Heart left ventricle (tissue), 16 donors: ENCODE data around the gene RGSL1. TPM values are rescaled to one million over a fixed set of nuclear protein-coding genes. Genes with fewer than 3 reads are reported as not detected.

Experiments used
- ATAC-seq, 4 donors: fragments of 200-7000 bp; cut with Tn5 transposase; one replicate each; pipeline ENCODE4 v1.9.1; 2020 to 2022; ENCODE audit warnings: moderate library complexity in 4 of 4, mild to moderate bottlenecking in 3 of 4, moderate number of reproducible peaks in 1 of 4
- DNase-seq, 5 donors: peaks; one replicate each; pipeline ENCODE4 v3.0.0-alpha.2; 2020
- H3K27ac ChIP-seq, 12 donors: fragments of 200-600 bp; sonication (generic) in 4 of 12; one replicate each; pipeline versions ENCODE4 v1.5.0 to v1.8.0; 2016 to 2022; ENCODE audit warnings: mild to moderate bottlenecking in 2 of 12
- H3K27me3 ChIP-seq, 9 donors: fragments of 200-600 bp; sonication (generic) in 2 of 9; one replicate each; pipeline versions ENCODE4 v1.5.1 to v1.8.0; 2016 to 2022; ENCODE audit warnings: mild to moderate bottlenecking in 3 of 9
- H3K36me3 ChIP-seq, 9 donors: fragments of 200-600 bp; sonication (generic) in 2 of 9; one replicate each; pipeline versions ENCODE4 v1.5.0 to v1.8.0; 2018 to 2022; ENCODE audit warnings: mild to moderate bottlenecking in 2 of 9
- H3K4me1 ChIP-seq, 12 donors: fragments of 200-600 bp; sonication (generic) in 4 of 12; one replicate each; pipeline versions ENCODE4 v1.5.0 to v1.8.0; 2016 to 2022; ENCODE audit warnings: mild to moderate bottlenecking in 3 of 12
- H3K4me3 ChIP-seq, 12 donors: fragments of 200-600 bp; sonication (generic) in 4 of 12; one replicate each; pipeline versions ENCODE4 v1.5.0 to v1.8.0; 2017 to 2022; ENCODE audit warnings: mild to moderate bottlenecking in 9 of 12, moderate library complexity in 4 of 12
- H3K9me3 ChIP-seq, 12 donors: fragments of 200-600 bp; sonication (generic) in 4 of 12; one replicate each; pipeline versions ENCODE4 v1.5.0 to v1.8.0; 2016 to 2022; ENCODE audit warnings: mild to moderate bottlenecking in 1 of 12
- POLR2A ChIP-seq, 2 donors: fragments of 450-650 bp; IDR thresholded peaks; one replicate each; pipeline ENCODE4 v1.6.1; 2017; ENCODE audit warnings: antibody characterized with exemption in 2 of 2, mild to moderate bottlenecking in 2 of 2, moderate library complexity in 2 of 2
- WGBS, 4 donors: extraction: QIAGEN DNeasy Blood & Tissue Kit in 2 of 4; methylation state at CpG; one replicate each; pipeline versions ENCODE4 v1.1.5 to v1.1.7; 2013 to 2018; 5-methylcytosine and 5-hydroxymethylcytosine counted together
- intact Hi-C, 10 donors: fragments of 100-400 bp; cut with DNase I; formaldehyde crosslinking; loops; one replicate each; pipeline versions ENCODE4 v1.11.1 to v1.14.2; 2022
- polyA plus RNA-seq, 2 donors: library from polyadenylated mRNA; stranded (reverse); fragments of 200-250 nt; gene quantifications; one replicate each; pipeline ENCODE4 v1.2.3, GENCODE V29; 2013
- total RNA-seq, 9 donors: library from RNA; depleted of rRNA in 2 of 9; stranded (reverse); fragments of >200 nt in 2 of 9; fragmentation: NEBNext Ultra II Directional in 3 of 9; extraction: Animal tissue kit (Norgen Biotek cat#: 25700) in 3 of 9; gene quantifications; one replicate each; pipeline versions ENCODE4 v1.1.0 to v1.2.4, GENCODE V29; 2016 to 2023
- TF ChIP-seq, protein P1 (sequence below), 12 donors: fragments of 200-600 bp; sonication (generic) in 4 of 12; IDR thresholded peaks; one replicate each; pipeline versions ENCODE4 v1.5.0 to v1.8.0; 2018 to 2022; ENCODE audit warnings: antibody characterized with exemption in 12 of 12, mild to moderate bottlenecking in 5 of 12
- donor health status: ischemic (EF 13 %, LVEDD 7.1; RV severe dilation, severe dysfunction).
- donor health status: healthy with polysubstance abuse.
- donor health status: DM: no; HTN: yes; CAD: no.
- donor health status: DM: no; HTN: no; CAD: no.
- donor health status: ischemic (EF 25% LVEDD 6.9; RV normal size, moderate dysfunction).
- donor health status: ischemic (EF 25% LVEDD 5.7; RV mildly dilated, moderate dysfunction).
- donor health status: healthy.
- donor health status: DM: yes; HTN: yes; CAD: no.
- donor health status: ischemic (EF 35%, LVEDD 5.7; RV mildly dilated, moderate dysfunction).
- donor health status: nonischemic (EF 11% LVEDD 7.7; RV severe dilation, severe dysfunction).
- donor health status: DM: yes; HTN: yes; CAD: no.
- donor health status: PGD.
- donor health status: ischemic (EF 29% LVEDD 5.4; RV normal size, mild dysfunction).
- donor health status: nonischemic (EF 23%, LVEDD 6.1; RV moderate dilation, normal function).

Gene RGSL1
- total and polyA plus RNA-seq, 11 donors, result not detected

GRCh38 chr1:182406012-182406411 lies 43.9 kb upstream of the RGSL1 start:
- no peak overlapping the region for H3K4me3 ChIP-seq
- DNase-seq (no peak), ATAC-seq (no peak)
- intact Hi-C loops, result no loop called here
- no peak overlapping the region for H3K27ac ChIP-seq
- peaks cover 0 to 10% (median 2%) of the 10 kb centered on the region in 12 donors for H3K4me1 ChIP-seq
- no peak for TF ChIP-seq POLR2A (IDR thresholded peaks at IDR 0.05)
- TF ChIP-seq, protein P1, sequence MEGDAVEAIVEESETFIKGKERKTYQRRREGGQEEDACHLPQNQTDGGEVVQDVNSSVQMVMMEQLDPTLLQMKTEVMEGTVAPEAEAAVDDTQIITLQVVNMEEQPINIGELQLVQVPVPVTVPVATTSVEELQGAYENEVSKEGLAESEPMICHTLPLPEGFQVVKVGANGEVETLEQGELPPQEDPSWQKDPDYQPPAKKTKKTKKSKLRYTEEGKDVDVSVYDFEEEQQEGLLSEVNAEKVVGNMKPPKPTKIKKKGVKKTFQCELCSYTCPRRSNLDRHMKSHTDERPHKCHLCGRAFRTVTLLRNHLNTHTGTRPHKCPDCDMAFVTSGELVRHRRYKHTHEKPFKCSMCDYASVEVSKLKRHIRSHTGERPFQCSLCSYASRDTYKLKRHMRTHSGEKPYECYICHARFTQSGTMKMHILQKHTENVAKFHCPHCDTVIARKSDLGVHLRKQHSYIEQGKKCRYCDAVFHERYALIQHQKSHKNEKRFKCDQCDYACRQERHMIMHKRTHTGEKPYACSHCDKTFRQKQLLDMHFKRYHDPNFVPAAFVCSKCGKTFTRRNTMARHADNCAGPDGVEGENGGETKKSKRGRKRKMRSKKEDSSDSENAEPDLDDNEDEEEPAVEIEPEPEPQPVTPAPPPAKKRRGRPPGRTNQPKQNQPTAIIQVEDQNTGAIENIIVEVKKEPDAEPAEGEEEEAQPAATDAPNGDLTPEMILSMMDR (IDR thresholded peaks at IDR 0.05), result no peak
- 65 to 89% (median 77%) methylated on average over 1 of the region's 1 CpG for WGBS, 4 donors
- H3K36me3 ChIP-seq, result no peaks in the 10 kb centered on the region
- peaks cover 0 to 16% (median 0%) of the 10 kb centered on the region in 9 donors for H3K27me3 ChIP-seq
- peaks cover 0 to 13% (median 0%) of the 10 kb centered on the region in 12 donors for H3K9me3 ChIP-seq

- Histone ChIP-seq H3K36me3 (no peaks in the 10 kb centered on the region), H3K4me1 (peaks cover 0 to 10% (median 3%) of the 10 kb centered on the region in 12 donors), H3K4me3 (no peak overlapping the region), H3K27me3 (peaks cover 0 to 16% (median 0%) of the 10 kb centered on the region in 9 donors), H3K9me3 (peaks cover 0 to 13% (median 0%) of the 10 kb centered on the region in 12 donors), H3K27ac (no peak overlapping the region)
- 47 to 72% (median 56%) methylated on average over 3 of the region's 3 CpGs for WGBS, 4 donors
- no peak for ATAC-seq
- no peak for DNase-seq
- TF ChIP-seq POLR2A (IDR thresholded peaks at IDR 0.05), result no peak
- TF ChIP-seq, protein P1 (IDR thresholded peaks at IDR 0.05), result no peak
- intact Hi-C loops, result no loop called here
These were observed 42.2 kb upstream of the RGSL1 start for GRCh38 chr1:182407724-182408123.

DNA sequence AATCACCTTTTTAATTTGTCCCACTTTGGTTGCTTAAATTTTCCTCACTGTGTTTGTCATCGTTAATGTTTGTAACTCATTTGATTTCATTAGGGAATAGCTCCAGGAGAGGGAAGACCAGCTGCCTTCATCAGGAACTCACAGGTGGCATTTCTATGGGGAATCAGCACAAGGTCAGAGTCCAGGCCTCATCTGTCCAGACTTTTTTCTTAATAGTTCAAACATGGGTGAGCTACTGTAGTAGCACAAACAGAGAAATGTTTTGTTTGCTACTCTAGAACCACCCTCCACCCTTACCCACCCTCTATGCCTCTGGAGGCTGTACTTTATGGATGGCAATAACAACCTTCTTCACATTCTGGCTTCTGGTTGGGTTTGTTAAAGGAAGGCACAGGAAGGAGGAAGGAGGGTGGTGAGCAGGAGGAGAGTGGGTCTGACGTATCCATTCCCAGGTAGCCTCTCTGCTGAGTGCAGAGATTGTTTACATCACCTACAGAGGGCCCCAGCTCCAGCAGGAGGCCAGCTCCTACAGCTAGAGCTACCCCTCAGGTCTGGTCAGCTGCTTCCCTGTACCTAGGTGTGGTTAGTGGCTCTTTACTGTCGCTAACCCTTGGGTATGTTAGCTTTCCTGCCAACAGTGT lies 41.4 kb upstream of the RGSL1 start:
- no peak overlapping the region for H3K4me3 ChIP-seq
- TF ChIP-seq, protein P1 (IDR thresholded peaks at IDR 0.05), result no peak
- no peak for TF ChIP-seq POLR2A (IDR thresholded peaks at IDR 0.05)
- H3K9me3 ChIP-seq, result peaks cover 0 to 13% (median 0%) of the 10 kb centered on the region in 12 donors
- no peak overlapping the region for H3K27ac ChIP-seq
- 69 to 82% (median 78%) methylated on average over 3 of the region's 3 CpGs for WGBS, 4 donors
- ATAC-seq (peak in 1 of 4 donors; percentile 35), DNase-seq (no peak)
- intact Hi-C loops, result no loop called here
- no peaks in the 10 kb centered on the region for H3K36me3 ChIP-seq
- peaks cover 0 to 10% (median 3%) of the 10 kb centered on the region in 12 donors for H3K4me1 ChIP-seq
- peaks cover 0 to 16% (median 0%) of the 10 kb centered on the region in 9 donors for H3K27me3 ChIP-seq

DNA sequence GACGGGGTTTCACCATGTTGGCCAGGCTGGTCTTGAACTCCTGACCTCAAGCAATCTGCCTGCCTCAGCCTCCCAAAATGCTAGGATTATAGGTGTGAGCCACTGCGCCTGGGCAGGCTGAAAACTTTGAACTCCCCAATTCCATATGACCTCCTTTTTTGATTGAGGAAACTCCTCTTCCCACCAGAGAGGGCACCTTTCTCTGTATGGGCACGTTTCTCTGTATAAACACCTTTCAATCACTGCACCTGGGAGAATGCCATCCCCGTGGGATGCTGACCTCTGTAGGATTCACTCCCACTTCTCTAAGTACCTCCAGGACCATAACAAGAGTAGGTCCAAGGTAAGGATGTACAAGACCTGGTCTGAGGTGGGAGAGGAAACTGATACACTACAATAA lies 39.8 kb upstream of the RGSL1 start:
- peak overlapping the region in 5 of 12 donors; percentile 10 to 67 (median 33) for H3K27ac ChIP-seq
- ATAC-seq, result no peak
- peaks cover 0 to 10% (median 3%) of the 10 kb centered on the region in 12 donors for H3K4me1 ChIP-seq
- peaks cover 0 to 19% (median 0%) of the 10 kb centered on the region in 9 donors for H3K27me3 ChIP-seq
- no peaks in the 10 kb centered on the region for H3K36me3 ChIP-seq
- peaks cover 0 to 12% (median 0%) of the 10 kb centered on the region in 12 donors for H3K9me3 ChIP-seq
- WGBS, 4 donors, result 67 to 82% (median 78%) methylated on average over 4 of the region's 4 CpGs
- no peak overlapping the region for H3K4me3 ChIP-seq
- DNase-seq, result no peak
- intact Hi-C loops, result no loop called here
- TF ChIP-seq, protein P1 (IDR thresholded peaks at IDR 0.05), result no peak
- TF ChIP-seq POLR2A (IDR thresholded peaks at IDR 0.05), result no peak
